Uterus (tissue), 4 donors: ENCODE results near the gene ELANE. TPM values are rescaled to one million over a fixed set of nuclear protein-coding genes. Genes with fewer than 3 reads are reported as not detected.

Experiments
- DNase-seq, 2 donors: peaks; one replicate each; pipeline ENCODE4 v3.0.0-alpha.2; 2019 to 2020
- H3K27ac ChIP-seq, 2 donors: fragments of 200-600 bp; sonication (generic); 1 replicate in 1 of 2; 2 replicates in 1 of 2; pipeline ENCODE4 v1.5.1; 2016 to 2018
- H3K27me3 ChIP-seq, 2 donors: fragments of 200-600 bp; sonication (generic); one replicate each; pipeline ENCODE4 v1.5.1; 2018 to 2019; ENCODE audit warnings: control low read depth in 1 of 2
- H3K36me3 ChIP-seq, 2 donors: fragments of 200-600 bp; sonication (generic); one replicate each; pipeline ENCODE4 v1.5.1; 2019; ENCODE audit warnings: control low read depth in 1 of 2
- H3K4me1 ChIP-seq, 2 donors: fragments of 200-600 bp; sonication (generic); one replicate each; pipeline ENCODE4 v1.5.1; 2018 to 2019; ENCODE audit warnings: control low read depth in 1 of 2
- H3K4me3 ChIP-seq, 2 donors: fragments of 200-600 bp; sonication (generic); 1 replicate in 1 of 2; 2 replicates in 1 of 2; pipeline ENCODE4 v1.5.1; 2018 to 2019; ENCODE audit warnings: mild to moderate bottlenecking in 1 of 2
- H3K9me3 ChIP-seq, 2 donors: fragments of 200-600 bp; sonication (generic); one replicate each; pipeline ENCODE4 v1.5.1; 2019; ENCODE audit warnings: control low read depth in 1 of 2
- CTCF ChIP-seq, 4 experiments: fragments of 200-600 bp in 2 of 4; fragments of 450-650 bp in 2 of 4; sonication (generic) in 2 of 4; IDR thresholded peaks; one replicate each; pipeline ENCODE4 v1.5.1; 2016 to 2019; ENCODE audit warnings: antibody characterized with exemption in 4 of 4, mild to moderate bottlenecking in 2 of 4, moderate library complexity in 1 of 4
- POLR2A ChIP-seq, 2 donors: fragments of 450-650 bp; IDR thresholded peaks; one replicate each; pipeline ENCODE4 v1.6.1; 2016; ENCODE audit warnings: antibody characterized with exemption in 2 of 2, mild to moderate bottlenecking in 1 of 2, moderate library complexity in 1 of 2
- intact Hi-C: fragments of 100-400 bp; cut with DNase I; formaldehyde crosslinking; loops from one replicate; pipeline ENCODE4 v1.15.1; 2023; ENCODE audit warnings: low total_unique reads
- total RNA-seq, 4 donors: library from RNA; depleted of rRNA in 3 of 4; stranded (reverse); fragments of >200 nt in 3 of 4; gene quantifications; one replicate each; pipeline versions ENCODE4 v1.1.0 to v1.2.4, GENCODE V29; 2014 to 2023
- donor health status: DM: yes; HTN: yes; CAD: no.

Gene ELANE
- total RNA-seq, 4 donors from 2014 or later = 3.4 TPM; not detected in 3

GRCh38 chr19:843180-843835, 8.8 kb upstream of the ELANE start:
- TF ChIP-seq CTCF (IDR thresholded peaks at IDR 0.05) (no peak), POLR2A (IDR thresholded peaks at IDR 0.05) (no peak)
- no peaks in the 10 kb centered on the region for H3K36me3 ChIP-seq
- H3K4me3 ChIP-seq = no peak overlapping the region
- peaks cover 0 to 33% of the 10 kb centered on the region in 2 donors for H3K27me3 ChIP-seq
- H3K27ac ChIP-seq = no peak overlapping the region
- DNase-seq = no peak
- peaks cover 0 to 9% of the 10 kb centered on the region in 2 donors for H3K4me1 ChIP-seq
- intact Hi-C loops = no loop called here
- H3K9me3 ChIP-seq = no peaks in the 10 kb centered on the region

- Histone ChIP-seq H3K9me3 (no peaks in the 10 kb centered on the region), H3K36me3 (no peaks in the 10 kb centered on the region), H3K27ac (no peak overlapping the region), H3K4me3 (no peak overlapping the region), H3K27me3 (peaks cover 0 to 33% of the 10 kb centered on the region in 2 donors), H3K4me1 (peaks cover 0 to 12% of the 10 kb centered on the region in 2 donors)
- intact Hi-C loops = no loop called here
- no peak for TF ChIP-seq CTCF (IDR thresholded peaks at IDR 0.05)
- no peak for DNase-seq
Observed at GRCh38 chr19:843836-844545, 8.1 kb upstream of the ELANE start.

GRCh38 chr19:844546-844971, 7.5 kb upstream of the ELANE start:
- H3K4me1 ChIP-seq = peaks cover 0 to 12% of the 10 kb centered on the region in 2 donors
- intact Hi-C loops = no loop called here
- no peak for TF ChIP-seq CTCF (IDR thresholded peaks at IDR 0.05)
- no peak for TF ChIP-seq POLR2A (IDR thresholded peaks at IDR 0.05)
- no peaks in the 10 kb centered on the region for H3K9me3 ChIP-seq
- peaks cover 0 to 33% of the 10 kb centered on the region in 2 donors for H3K27me3 ChIP-seq
- no peak overlapping the region for H3K4me3 ChIP-seq
- H3K27ac ChIP-seq = no peak overlapping the region
- H3K36me3 ChIP-seq = no peaks in the 10 kb centered on the region
- DNase-seq = no peak

GRCh38 chr19:845707-846521, 6.2 kb upstream of the ELANE start:
- TF ChIP-seq CTCF (IDR thresholded peaks at IDR 0.05) (no peak), POLR2A (IDR thresholded peaks at IDR 0.05) (no peak)
- H3K27ac ChIP-seq = no peak overlapping the region
- no peaks in the 10 kb centered on the region for H3K9me3 ChIP-seq
- no peak for DNase-seq
- no peaks in the 10 kb centered on the region for H3K36me3 ChIP-seq
- peaks cover 3 to 12% of the 10 kb centered on the region in 2 donors for H3K4me1 ChIP-seq
- intact Hi-C loops = no loop called here
- no peak overlapping the region for H3K4me3 ChIP-seq
- peaks cover 0 to 33% of the 10 kb centered on the region in 2 donors for H3K27me3 ChIP-seq
